ENCODE data around the gene STRBP. TPM values are rescaled to one million over a fixed set of nuclear protein-coding genes. Genes with fewer than 3 reads are reported as not detected.

STRBP gene
- total RNA-seq, 1 donor = 11.6 TPM

- DNase-seq (ENCODE audit: low read depth in 2 of 3, low spot score in 2 of 3) = no peak
Measured at GRCh38 chr9:123073991-123074422, 194.4 kb downstream of the STRBP start.

GRCh38 chr9:123073441-123073840 lies 194.9 kb downstream of the STRBP start:
- no peak for DNase-seq (ENCODE audit: low read depth in 2 of 3, low spot score in 2 of 3)

GRCh38 chr9:123072407-123072995 lies 195.9 kb downstream of the STRBP start:
- no peak for DNase-seq (ENCODE audit: low read depth in 2 of 3, low spot score in 2 of 3)

Other genes starting within 250 kb of the STRBP start
- 12.1 TPM for gene GPR21, start 234.9 kb downstream of the STRBP start, total RNA-seq
- gene CRB2, start 87.6 kb upstream of the STRBP start, total RNA-seq = under 0.01 TPM